ENCODE data around the gene LCN12.
A peak's percentile ranks its signal among the peaks of the same experiment; 100 is the strongest.

Gene LCN12

GRCh38 chr9:136945333-136946227, 6.5 kb upstream of the LCN12 start:
- DNase-seq: no peak

- DNase-seq: no peak
Measured at GRCh38 chr9:136946228-136947027, 5.6 kb upstream of the LCN12 start.

- DNase-seq: no peak
Measured at GRCh38 chr9:136947028-136947891, 4.8 kb upstream of the LCN12 start.

DNA sequence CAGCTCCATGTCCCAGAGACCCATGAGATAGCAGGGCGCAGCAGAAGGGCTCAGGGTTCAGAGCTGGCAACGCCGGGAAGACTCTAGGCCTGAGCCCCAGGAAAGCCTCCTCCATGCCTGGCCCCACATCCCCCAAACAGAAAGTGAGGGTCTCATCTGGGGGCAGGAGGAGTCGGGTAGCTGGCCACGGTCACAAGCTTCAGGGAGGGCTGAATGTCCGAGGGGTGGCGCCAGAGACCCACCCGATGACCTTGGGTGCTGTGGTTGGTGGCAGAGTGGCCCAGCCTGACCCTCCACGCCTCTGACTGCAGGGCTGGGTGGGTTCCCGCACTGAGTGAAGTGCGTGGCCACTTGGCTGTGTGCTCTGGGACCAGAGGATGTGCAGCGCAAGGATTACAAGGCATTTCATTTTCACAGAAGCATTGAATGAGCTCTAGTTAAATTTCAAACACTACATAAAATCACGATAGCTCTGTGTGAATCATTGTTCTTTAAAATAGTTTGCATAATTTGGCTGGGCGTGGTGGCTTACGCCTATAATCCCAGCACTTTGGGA, 4.0 kb upstream of the LCN12 start:
- DNase-seq: no peak

DNA sequence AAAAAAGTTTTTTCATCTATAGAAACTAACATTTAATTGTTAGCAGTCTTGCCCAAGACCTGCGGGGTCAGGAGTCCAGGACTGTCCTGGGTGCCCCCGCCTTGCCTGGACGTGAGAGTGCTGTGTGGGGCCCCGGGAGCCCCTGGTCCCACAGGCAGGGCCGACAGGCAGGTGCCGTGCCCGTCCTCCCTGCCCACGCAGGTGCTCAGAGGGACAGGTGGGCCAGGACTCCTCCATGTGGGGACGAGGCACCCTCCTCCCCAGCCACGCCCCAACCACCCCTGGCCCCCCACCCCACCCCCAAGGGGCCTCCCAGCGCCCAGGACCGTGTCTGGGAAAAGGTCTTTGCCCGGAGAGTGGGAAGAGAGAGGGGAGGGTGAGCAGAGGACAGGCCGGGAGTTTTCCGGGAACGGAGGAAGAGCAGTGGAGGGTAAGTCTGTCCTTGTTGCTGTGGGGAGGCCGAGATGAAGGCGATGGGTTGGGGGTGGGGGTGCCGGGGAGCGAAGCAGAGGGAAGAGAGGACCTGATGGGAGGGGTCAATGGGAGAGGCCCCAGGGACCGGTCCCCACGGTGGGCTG, 2.7 kb upstream of the LCN12 start:
- DNase-seq: no peak

GRCh38 chr9:136949817-136950655, 2.0 kb upstream of the LCN12 start:
- DNase-seq: peak; percentile 98

GRCh38 chr9:136950656-136951276, 1.3 kb upstream of the LCN12 start:
- DNase-seq: no peak

DNA sequence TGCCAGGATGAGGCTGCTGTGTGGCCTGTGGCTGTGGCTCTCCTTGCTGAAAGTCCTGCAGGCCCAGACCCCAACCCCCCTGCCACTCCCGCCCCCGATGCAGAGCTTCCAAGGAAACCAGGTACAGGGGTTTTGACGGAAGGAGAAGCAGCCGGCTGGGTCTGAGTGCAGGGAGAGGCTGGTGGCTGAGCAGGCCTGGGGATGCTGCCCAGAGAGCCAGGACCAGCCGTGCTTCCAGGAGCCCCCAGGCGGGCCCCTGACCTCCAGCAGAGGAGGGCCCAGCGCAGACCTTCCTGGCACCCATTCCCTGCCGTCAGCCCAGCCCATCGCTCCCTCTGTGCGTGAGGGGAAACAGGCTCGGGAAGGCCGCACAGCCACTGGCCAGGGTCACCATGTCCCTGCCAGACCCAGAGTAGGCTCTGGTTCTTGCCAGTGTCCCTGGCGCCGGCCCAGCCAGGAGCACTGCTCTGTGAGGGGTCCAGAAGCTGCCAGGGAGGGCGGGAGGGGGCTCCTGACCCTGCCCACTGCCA, 313 bp downstream of the LCN12 start:
- no peak for DNase-seq

- DNase-seq: no peak
Measured at GRCh38 chr9:136952876-136953770, 1.1 kb downstream of the LCN12 start.

DNA sequence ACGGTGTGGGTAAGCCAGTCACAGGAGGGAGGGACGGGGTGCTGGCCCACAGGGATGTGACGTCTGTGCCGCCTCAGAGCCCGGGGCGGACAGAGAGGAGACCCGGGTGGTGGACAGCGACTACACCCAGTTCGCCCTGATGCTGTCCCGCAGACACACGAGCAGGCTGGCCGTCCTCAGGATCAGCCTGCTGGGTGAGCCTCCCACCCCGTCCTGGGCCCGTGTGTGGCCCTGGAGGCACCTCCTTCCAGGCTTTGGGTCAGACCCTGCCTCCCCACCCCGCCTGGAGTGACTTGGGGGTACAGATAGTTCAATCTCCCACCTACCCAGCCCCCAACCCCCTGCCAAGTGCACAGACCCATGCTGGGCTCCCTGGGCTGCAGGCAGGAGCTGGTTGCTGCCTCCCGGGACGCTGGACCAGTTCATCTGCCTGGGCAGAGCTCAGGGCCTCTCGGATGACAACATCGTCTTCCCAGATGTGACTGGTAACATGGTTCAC, 1.7 kb downstream of the LCN12 start:
- DNase-seq: no peak

- DNase-seq: no peak
Measured at GRCh38 chr9:136954270-136955083, 2.4 kb downstream of the LCN12 start.

GRCh38 chr9:136955202-136955942, 3.3 kb downstream of the LCN12 start:
- DNase-seq: no peak

- DNase-seq: no peak
Measured at GRCh38 chr9:136955943-136956335, 3.9 kb downstream of the LCN12 start.

DNA sequence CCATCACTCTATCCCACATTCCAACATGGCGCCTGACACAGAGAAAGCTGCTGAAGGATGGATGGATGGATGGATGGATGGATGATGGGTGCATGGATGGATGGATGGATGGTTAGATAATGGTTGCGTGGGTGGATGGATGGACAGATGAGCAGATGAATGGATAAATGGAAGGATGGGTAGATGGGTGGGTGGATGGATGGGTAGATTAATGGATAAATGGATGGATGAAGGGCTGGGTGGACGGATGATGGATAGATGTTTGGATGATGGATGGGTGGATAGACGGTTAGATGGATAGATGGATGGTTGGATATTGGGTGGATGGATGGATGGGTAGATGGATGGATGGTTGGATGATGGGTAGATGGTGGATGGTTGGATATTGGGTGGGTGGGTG, 4.5 kb downstream of the LCN12 start:
- DNase-seq: no peak

DNA sequence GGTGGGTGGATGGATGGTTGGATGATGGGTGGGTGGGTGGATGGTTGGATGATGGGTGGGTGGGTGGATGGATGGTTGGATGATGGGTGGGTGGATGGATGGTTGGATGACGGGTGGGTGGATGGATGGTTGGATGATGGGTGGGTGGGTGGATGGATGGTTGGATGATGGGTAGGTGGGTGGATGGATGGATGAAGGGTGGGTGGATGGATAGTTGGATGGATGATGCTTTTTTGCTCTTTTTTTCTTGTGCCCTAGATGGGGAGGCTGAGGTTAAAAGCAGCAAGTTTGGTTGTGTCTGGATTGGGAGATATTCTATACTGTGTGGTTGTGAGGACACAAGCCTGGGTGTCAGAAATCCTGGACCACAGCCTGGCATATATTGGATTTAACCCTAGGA, 5.4 kb downstream of the LCN12 start:
- no peak for DNase-seq

DNA sequence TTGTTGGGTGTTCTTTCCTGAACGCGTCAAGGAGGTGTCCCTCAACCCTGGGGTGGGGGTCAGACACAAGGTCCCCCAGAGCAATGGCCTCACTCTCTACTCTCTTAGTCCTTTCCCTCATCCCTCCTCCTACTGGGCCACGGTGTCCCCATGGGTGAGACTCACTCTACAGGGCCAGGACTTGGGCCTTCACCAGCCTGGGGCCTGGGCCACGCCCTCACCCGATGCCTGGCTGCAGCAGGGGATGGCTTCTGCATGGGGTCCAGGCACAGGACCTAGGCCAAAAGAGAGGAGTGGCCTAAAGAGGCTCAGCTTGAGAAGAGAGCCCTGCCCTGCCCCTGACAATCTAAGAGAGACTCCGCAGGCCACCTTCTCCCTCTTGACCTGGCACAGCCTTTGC, 5.8 kb downstream of the LCN12 start:
- no peak for DNase-seq

- no peak for DNase-seq
Measured at GRCh38 chr9:136958473-136958872, 6.4 kb downstream of the LCN12 start.
